Limb (tissue), 2 donors: ENCODE data around the gene IQSEC1.
A peak's percentile ranks its signal among the peaks of the same experiment; 100 is the strongest.

Experiments used
- DNase-seq, 2 donors: peaks; one replicate each; pipeline ENCODE4 v3.0.0-alpha.2; 2016; ENCODE audit errors: extremely low spot score in 2 of 2

IQSEC1 gene

DNA sequence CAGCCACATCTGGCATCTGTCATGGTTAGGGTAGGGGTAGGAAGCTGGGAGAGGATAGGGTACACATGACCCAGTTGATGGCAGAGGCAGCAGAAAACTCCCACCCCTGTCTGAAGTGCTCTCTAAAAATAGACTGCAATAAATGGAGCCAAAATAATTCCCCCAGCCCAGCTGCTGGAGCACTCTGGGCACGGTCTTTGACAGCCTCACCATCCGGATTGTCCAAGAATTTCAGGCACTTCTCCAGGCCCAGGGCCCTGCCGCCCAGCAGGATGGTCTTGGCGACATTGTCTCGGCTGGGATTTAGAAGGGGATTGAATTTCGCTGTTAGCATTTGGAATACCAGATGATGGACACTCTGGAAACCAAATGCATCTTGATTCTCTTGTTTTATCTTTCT lies 103.7 kb downstream of the IQSEC1 start:
- peak in 1 of 2 donors; percentile 76 for DNase-seq

GRCh38 chr3:12968541-12968940 lies 104.7 kb downstream of the IQSEC1 start:
- no peak for DNase-seq

GRCh38 chr3:12967606-12968351 lies 105.5 kb downstream of the IQSEC1 start:
- DNase-seq, result peak; percentile 94 to 97

DNA sequence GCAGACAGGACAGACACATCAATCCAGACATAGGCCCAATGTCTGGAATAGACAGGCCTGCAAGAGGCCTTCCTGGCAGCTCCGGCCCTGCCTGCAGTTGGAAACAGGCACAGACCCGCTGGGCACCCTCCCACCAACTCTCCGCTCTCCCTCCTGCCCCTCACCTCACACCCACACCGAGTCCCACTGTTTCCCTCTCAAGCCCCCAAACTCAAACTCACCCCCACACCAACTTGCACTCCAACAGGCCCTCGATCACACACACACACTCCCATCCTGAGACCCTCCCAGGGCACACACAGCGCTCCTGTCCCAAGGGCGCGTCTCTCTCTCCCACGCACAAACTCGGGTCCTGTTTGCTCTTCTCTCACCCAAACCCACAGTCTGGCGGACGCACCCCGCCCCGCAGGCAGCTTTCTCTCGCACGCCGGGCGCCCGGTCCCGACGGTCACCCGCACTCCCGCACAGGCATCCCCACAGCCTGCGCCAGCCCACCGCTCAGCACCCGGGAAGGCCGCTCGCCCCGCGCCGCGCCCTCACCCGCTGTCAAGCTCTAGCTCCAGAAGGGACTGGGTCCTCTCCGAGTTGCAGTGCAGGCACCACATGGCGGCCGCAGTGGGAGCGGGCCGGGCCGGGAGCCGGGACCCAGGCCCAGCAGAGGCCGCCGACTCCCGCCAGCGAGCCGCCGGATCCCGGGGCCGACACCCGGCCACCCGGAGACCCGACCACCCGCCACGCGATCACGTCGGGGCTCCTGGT lies 106.2 kb downstream of the IQSEC1 start:
- no peak for DNase-seq

GRCh38 chr3:12965999-12966846 lies 107.0 kb downstream of the IQSEC1 start:
- DNase-seq, result no peak

DNA sequence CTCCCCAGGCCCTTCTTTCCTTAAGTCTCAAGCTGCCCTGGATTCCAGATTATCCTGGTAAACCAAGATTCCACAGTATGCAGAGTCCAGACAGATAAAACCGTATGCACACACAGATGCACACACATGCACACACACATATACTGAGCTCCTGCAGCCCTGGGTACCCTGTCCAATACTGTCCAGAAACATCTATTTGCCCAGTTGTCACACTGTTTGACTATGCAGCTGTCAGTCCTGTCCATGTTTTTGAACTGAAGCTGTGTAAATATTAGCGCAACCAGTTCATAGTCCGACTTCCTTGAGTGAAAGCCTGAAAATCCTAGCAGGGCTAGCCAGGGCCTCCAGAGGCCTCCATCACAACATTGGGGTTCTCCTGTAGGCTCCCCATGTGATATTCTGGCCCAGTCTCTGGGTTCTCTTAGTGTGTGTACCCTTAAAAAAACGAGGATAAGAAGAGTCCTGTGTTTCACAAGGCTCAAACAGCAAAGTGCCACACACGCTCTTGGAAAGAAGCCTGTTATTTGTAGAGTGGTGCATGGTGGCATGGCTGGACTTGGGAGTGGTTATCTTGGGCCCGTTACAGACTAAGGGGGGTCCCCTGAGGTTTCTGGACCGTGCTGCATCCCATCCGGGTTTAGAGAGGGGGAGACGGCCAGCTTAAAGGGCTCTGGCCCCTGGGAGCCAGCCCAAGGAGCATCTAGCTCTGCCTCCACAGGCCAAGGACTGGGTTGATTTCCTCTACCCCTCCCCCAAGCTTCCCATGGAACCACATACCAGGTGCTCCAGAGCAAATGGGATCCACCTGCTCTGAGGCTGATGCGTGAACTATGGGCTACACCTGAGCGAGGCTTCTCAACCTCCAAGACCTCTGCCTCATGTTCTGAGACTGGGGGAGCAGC lies 108.3 kb downstream of the IQSEC1 start:
- no peak for DNase-seq

- no peak for DNase-seq
Measured at GRCh38 chr3:12963922-12964701, 109.1 kb downstream of the IQSEC1 start.

DNA sequence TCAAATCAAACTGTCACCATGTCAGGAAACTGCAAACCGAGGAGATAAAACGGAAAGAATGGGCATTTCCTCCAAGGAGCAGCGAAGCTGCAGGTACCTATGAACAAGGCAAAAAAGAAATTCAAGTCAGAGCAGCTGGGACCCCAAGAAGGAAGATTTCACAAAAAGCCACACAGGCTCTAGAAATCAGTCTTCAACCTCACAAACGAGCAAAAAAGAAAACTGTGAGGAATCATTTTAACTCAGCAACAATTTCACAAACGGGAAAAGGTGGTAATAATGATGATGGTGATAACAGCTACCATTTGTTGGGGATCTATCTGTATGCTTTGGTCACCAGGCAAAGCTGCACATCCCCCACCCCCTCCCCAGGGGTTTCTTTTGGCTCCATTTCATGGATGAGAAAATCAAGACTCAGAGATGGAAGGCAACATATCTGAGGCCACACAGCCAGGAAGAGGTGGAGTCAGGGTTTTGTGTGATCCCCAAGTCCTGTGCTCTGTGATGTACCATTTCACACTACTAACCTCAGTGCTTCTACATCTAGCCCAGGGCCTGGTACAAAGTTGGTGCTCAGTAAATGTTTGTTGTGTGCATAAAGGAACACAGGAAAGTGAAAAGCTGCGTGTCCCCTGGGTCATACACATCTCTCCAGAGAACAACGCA lies 109.9 kb downstream of the IQSEC1 start:
- no peak for DNase-seq

GRCh38 chr3:12962292-12962691 lies 110.9 kb downstream of the IQSEC1 start:
- DNase-seq, result no peak

DNA sequence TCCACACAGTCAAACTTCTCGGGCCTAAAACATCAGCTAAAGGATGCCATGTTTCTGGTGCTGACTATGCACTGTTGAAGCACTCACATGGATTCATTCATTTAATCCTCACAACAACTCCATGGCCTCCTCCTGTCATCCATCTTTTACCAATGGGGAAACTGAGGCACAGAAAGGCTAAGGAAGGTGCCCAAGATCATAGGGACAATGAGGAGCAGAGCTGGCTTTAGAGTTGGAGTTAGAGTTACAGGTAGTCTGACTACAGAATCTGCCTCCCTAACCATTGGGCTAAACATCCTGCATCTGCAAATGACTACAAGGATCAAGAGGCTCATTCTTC lies 111.6 kb downstream of the IQSEC1 start:
- no peak for DNase-seq

GRCh38 chr3:12961007-12961696 lies 112.1 kb downstream of the IQSEC1 start:
- no peak for DNase-seq

DNA sequence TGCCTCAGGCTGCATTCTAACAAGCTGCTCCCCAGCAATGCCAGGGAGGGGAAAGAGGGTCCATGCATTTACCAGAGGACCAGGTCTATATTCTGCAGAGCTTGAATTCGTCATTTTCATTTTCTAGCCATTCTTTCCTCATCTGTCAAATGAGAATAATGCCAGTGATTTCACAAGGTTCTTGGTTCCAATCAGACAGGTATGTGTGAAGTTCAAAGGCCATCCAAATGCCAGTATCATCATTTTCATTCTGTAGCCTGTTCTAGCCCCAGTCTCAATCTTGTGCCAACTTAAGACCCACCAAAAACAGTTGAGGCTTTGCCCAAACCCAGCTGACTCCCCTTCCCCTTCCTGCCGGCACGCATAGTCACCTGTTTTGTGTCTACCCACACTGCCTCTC lies 112.7 kb downstream of the IQSEC1 start:
- no peak for DNase-seq

- DNase-seq, result no peak
Measured at GRCh38 chr3:12959838-12960378, 113.3 kb downstream of the IQSEC1 start.

DNA sequence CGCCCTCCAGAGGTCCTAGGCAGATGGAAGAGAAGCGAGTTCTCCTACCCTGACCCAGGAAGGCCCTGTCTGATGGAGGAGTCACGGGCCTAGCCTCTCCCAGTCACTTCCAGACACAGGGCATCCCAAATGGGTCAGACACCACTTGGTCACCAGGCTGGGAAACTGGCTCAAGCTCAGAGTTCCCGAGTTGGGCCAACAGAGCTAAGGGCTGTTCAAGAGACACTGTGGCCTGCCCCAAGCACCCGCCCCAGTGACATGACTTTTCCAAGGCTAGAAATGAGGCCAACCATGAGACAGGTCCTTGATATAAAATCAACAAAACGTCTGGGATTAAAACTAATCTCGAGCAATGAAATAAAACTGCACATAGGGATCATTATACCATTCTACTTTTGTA lies 113.8 kb downstream of the IQSEC1 start:
- DNase-seq, result no peak

GRCh38 chr3:12957824-12958792 lies 115.1 kb downstream of the IQSEC1 start:
- no peak for DNase-seq

- DNase-seq, result no peak
Measured at GRCh38 chr3:12957339-12957738, 115.9 kb downstream of the IQSEC1 start.

- no peak for DNase-seq
Measured at GRCh38 chr3:12956316-12956660, 116.9 kb downstream of the IQSEC1 start.
